ENCODE measurements around the gene CLNS1A. TPM values are rescaled to one million over a fixed set of nuclear protein-coding genes. Genes with fewer than 3 reads are reported as not detected.
"Not testable (repeated sequence)": the region's sequence is repeated elsewhere in the genome, so short reads cannot be mapped to it uniquely, and the experiment has no call there.

Gene CLNS1A
- total RNA-seq, 4 donors from 2014 or later = 87.9 to 177 (median 114) TPM

- Histone ChIP-seq H3K4me1 (no peaks in the 10 kb centered on the region), H3K36me3 (no peaks in the 10 kb centered on the region), H3K4me3 (no peak overlapping the region), H3K27me3 (no peaks in the 10 kb centered on the region), H3K9me3 (no peaks in the 10 kb centered on the region), H3K27ac (no peak overlapping the region)
- DNase-seq = no peak
- intact Hi-C loops (cut with DNase I; ENCODE audit: low total_unique reads) = no loop called here
- TF ChIP-seq CTCF (IDR thresholded peaks at IDR 0.05) = no peak
- TF ChIP-seq POLR2A (IDR thresholded peaks at IDR 0.05) = no peak
These were observed 7.3 kb upstream of the CLNS1A start for GRCh38 chr11:77644887-77645286.

GRCh38 chr11:77642228-77642627, 4.6 kb upstream of the CLNS1A start:
- TF ChIP-seq CTCF (IDR thresholded peaks at IDR 0.05) (no peak), POLR2A (IDR thresholded peaks at IDR 0.05) (no peak)
- Histone ChIP-seq H3K4me3 (no peak overlapping the region), H3K4me1 (no peaks in the 10 kb centered on the region), H3K36me3 (no peaks in the 10 kb centered on the region), H3K27me3 (no peaks in the 10 kb centered on the region), H3K9me3 (no peaks in the 10 kb centered on the region), H3K27ac (no peak overlapping the region)
- no peak for DNase-seq
- intact Hi-C loops (cut with DNase I; ENCODE audit: low total_unique reads) = no loop called here

GRCh38 chr11:77636731-77637344, 756 bp downstream of the CLNS1A start:
- no peaks in the 10 kb centered on the region for H3K9me3 ChIP-seq
- peak overlapping the region; percentile 78 to 83 for H3K27ac ChIP-seq
- intact Hi-C loops (cut with DNase I; ENCODE audit: low total_unique reads) = no loop called here
- no peaks in the 10 kb centered on the region for H3K36me3 ChIP-seq
- H3K4me1 ChIP-seq = peaks cover 0 to 5% of the 10 kb centered on the region in 2 donors
- no peaks in the 10 kb centered on the region for H3K27me3 ChIP-seq
- DNase-seq = no peak
- TF ChIP-seq CTCF (IDR thresholded peaks at IDR 0.05) (no peak), POLR2A (IDR thresholded peaks at IDR 0.05) (no peak)
- H3K4me3 ChIP-seq = peak overlapping the region; percentile 90 to 98

- H3K4me3 ChIP-seq; H3K27ac ChIP-seq; DNase-seq; intact Hi-C loops (cut with DNase I; ENCODE audit: low total_unique reads); H3K36me3 ChIP-seq; H3K4me1 ChIP-seq; H3K9me3 ChIP-seq; H3K27me3 ChIP-seq: not testable (repeated sequence)
These were observed 3.7 kb downstream of the CLNS1A start for GRCh38 chr11:77633926-77634325.

- Histone ChIP-seq H3K4me1 (peaks cover 0 to 5% of the 10 kb centered on the region in 2 donors), H3K27ac (no peak overlapping the region), H3K36me3 (no peaks in the 10 kb centered on the region), H3K27me3 (no peaks in the 10 kb centered on the region), H3K4me3 (no peak overlapping the region), H3K9me3 (no peaks in the 10 kb centered on the region)
- intact Hi-C loops (cut with DNase I; ENCODE audit: low total_unique reads) = no loop called here
- no peak for DNase-seq
- TF ChIP-seq POLR2A (IDR thresholded peaks at IDR 0.05) (no peak), CTCF (IDR thresholded peaks at IDR 0.05) (no peak)
These were observed 7.4 kb downstream of the CLNS1A start for GRCh38 chr11:77630157-77630710.
